Lung (tissue), 12 donors: ENCODE results near the gene MED27. TPM values are rescaled to one million over a fixed set of nuclear protein-coding genes. Genes with fewer than 3 reads are reported as not detected.

Source experiments
- ATAC-seq: fragments of 200-7000 bp; cut with Tn5 transposase; one replicate; pipeline ENCODE4 v1.9.1; 2020; ENCODE audit warnings: moderate number of reproducible peaks; ENCODE audit not compliant: insufficient read depth, low FRiP score
- DNase-seq, 3 donors: peaks; one replicate each; pipeline ENCODE4 v3.0.0-alpha.2; 2013 to 2017
- H3K27ac ChIP-seq, 2 donors: one replicate each; pipeline ENCODE4 v1.5.1; 2013; ENCODE audit warnings: mild to moderate bottlenecking in 2 of 2, moderate library complexity in 2 of 2, control low read depth in 1 of 2, inconsistent platforms in 1 of 2, low read depth in 1 of 2, low read length in 1 of 2
- H3K27me3 ChIP-seq, 3 donors: one replicate each; pipeline ENCODE4 v1.5.1; 2013; ENCODE audit warnings: low read length in 2 of 3; ENCODE audit not compliant: control insufficient read depth in 3 of 3, insufficient read depth in 3 of 3
- H3K36me3 ChIP-seq, 4 donors: one replicate each; pipeline ENCODE4 v1.5.1; 2013; ENCODE audit warnings: low read length in 4 of 4, mild to moderate bottlenecking in 1 of 4, moderate library complexity in 1 of 4; ENCODE audit not compliant: control insufficient read depth in 4 of 4, insufficient read depth in 4 of 4
- H3K4me1 ChIP-seq, 5 donors: one replicate each; pipeline ENCODE4 v1.5.1; 2013; ENCODE audit warnings: low read length in 5 of 5, mild to moderate bottlenecking in 2 of 5, moderate library complexity in 1 of 5; ENCODE audit not compliant: control insufficient read depth in 5 of 5, insufficient read depth in 5 of 5
- H3K4me3 ChIP-seq: one replicate; pipeline ENCODE4 v1.5.1; 2013; ENCODE audit warnings: mild to moderate bottlenecking, control low read depth, moderate library complexity
- H3K9ac ChIP-seq, 2 donors: one replicate each; pipeline ENCODE4 v1.5.1; 2013; ENCODE audit warnings: low read length in 2 of 2, control low read depth in 1 of 2; ENCODE audit not compliant: insufficient read depth in 1 of 2
- H3K9me3 ChIP-seq, 4 donors: one replicate each; pipeline ENCODE4 v1.5.1; 2013; ENCODE audit warnings: low read length in 3 of 4, mild to moderate bottlenecking in 1 of 4, moderate library complexity in 1 of 4; ENCODE audit not compliant: control insufficient read depth in 4 of 4, insufficient read depth in 3 of 4
- CTCF ChIP-seq: IDR thresholded peaks from 2 replicates; pipeline ENCODE4 v1.5.1; 2012; ENCODE audit warnings: mild to moderate bottlenecking; ENCODE audit errors: control extremely low read depth, extremely low read depth
- WGBS, 2 donors: extraction: QIAGEN DNeasy Blood & Tissue Kit; methylation state at CpG; one replicate each; pipeline ENCODE4 v1.1.7; 2013; 5-methylcytosine and 5-hydroxymethylcytosine counted together
- polyA plus RNA-seq, 2 donors: library from polyadenylated mRNA; stranded (reverse); fragments of 200-250 nt; gene quantifications; one replicate each; pipeline ENCODE4 v1.2.1, GENCODE V29; 2013
- total RNA-seq, 2 donors: library from RNA; depleted of rRNA in 1 of 2; stranded (reverse); fragments of >200 nt in 1 of 2; gene quantifications; one replicate each; pipeline ENCODE4 v1.2.1, GENCODE V29; 2014 to 2021
- donor health status: control.
- donor health status: control.
- donor health status: Bipolar disorder and iron deficiency.
- donor health status: healthy.
- donor health status: DM: yes; HTN: yes; CAD: no.

MED27 gene
- total and polyA plus RNA-seq, 4 donors, result 9.8 to 22.3 (median 16.7) TPM

DNA sequence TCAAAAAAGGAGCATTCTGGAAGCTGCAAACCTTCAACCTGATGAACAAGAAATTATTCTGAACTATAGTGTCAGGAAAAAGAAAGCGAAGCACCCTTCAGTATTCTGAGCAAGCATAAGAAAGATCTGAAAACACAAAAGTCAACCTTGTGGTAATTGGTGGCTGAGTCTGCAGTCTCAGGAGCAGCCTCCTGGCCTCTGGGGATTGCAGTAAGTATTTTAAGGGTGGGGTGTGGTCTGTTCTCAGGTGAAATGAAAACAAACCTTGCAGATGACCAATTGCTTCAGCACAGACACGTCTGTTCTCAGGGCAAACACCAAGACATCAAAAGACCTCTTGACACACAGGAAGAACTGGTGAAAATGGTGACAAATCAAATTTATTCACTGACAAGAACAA, 192.0 kb downstream of the MED27 start:
- 65 to 90% methylated on average over 2 of the region's 2 CpGs for WGBS, 2 donors

GRCh38 chr9:131886826-131887225, 192.8 kb downstream of the MED27 start:
- no peaks in the 10 kb centered on the region for H3K9me3 ChIP-seq
- H3K4me3 ChIP-seq, result no peak overlapping the region
- ATAC-seq, result no peak
- H3K4me1 ChIP-seq, result peaks cover 11 to 47% (median 18%) of the 10 kb centered on the region in 5 donors
- no peak overlapping the region for H3K27ac ChIP-seq
- H3K27me3 ChIP-seq, result no peaks in the 10 kb centered on the region
- TF ChIP-seq CTCF, result no peak
- peak in 2 of 3 donors; percentile 70 to 74 for DNase-seq
- peaks cover 0 to 5% (median 0%) of the 10 kb centered on the region in 4 donors for H3K36me3 ChIP-seq
- WGBS, 2 donors, result 64 to 85% methylated on average over 2 of the region's 2 CpGs
- peak overlapping the region in 1 of 2 donors; percentile 17 for H3K9ac ChIP-seq

More for the DNA sequence above, 192.0 kb downstream of the MED27 start:
- Histone ChIP-seq H3K9ac (no peak overlapping the region), H3K27ac (no peak overlapping the region), H3K36me3 (peaks cover 0 to 3% (median 0%) of the 10 kb centered on the region in 4 donors), H3K27me3 (no peaks in the 10 kb centered on the region), H3K4me1 (peaks cover 11 to 52% (median 21%) of the 10 kb centered on the region in 5 donors), H3K9me3 (no peaks in the 10 kb centered on the region), H3K4me3 (no peak overlapping the region)
- ATAC-seq, result no peak
- no peak for TF ChIP-seq CTCF
- DNase-seq, result no peak

DNA sequence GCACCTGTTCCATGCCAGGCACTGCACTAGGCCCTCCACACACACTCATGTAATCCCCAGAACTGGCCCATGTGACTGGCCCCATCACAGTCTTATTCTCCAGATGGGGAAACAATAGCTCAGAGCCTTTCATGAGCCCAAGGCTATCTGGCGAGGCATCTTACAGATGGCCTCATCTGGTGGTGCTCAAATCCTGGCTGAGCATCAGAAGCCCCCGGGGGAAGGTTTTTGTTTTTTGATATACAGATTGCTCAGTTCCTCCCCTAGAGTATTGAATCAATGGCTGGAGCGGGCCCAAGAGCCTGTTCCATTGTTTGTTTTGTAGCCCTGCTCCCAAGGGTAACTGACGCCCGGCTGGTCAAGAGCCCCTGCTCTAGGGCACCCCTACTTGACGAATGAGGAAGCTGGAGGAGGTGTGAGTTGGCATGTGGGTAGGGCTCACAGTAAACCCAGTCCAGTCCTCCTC, 194.5 kb downstream of the MED27 start:
- Histone ChIP-seq H3K27me3 (no peaks in the 10 kb centered on the region), H3K4me1 (peaks cover 8 to 32% (median 12%) of the 10 kb centered on the region in 5 donors), H3K27ac (no peak overlapping the region), H3K9me3 (no peaks in the 10 kb centered on the region), H3K4me3 (no peak overlapping the region), H3K9ac (no peak overlapping the region), H3K36me3 (peaks cover 0 to 2% (median 0%) of the 10 kb centered on the region in 4 donors)
- DNase-seq (no peak), ATAC-seq (no peak)
- WGBS, 2 donors, result 60 to 81% methylated on average over 6 of the region's 6 CpGs
- TF ChIP-seq CTCF, result no peak

- Histone ChIP-seq H3K9me3 (no peaks in the 10 kb centered on the region), H3K4me3 (no peak overlapping the region), H3K27ac (no peak overlapping the region), H3K4me1 (peaks cover 5 to 22% (median 12%) of the 10 kb centered on the region in 5 donors), H3K9ac (no peak overlapping the region), H3K36me3 (peaks cover 0 to 2% (median 0%) of the 10 kb centered on the region in 4 donors), H3K27me3 (no peaks in the 10 kb centered on the region)
- no peak for ATAC-seq
- no peak for TF ChIP-seq CTCF
- 78 to 93% methylated on average over 1 of the region's 1 CpG for WGBS, 2 donors
- no peak for DNase-seq
Observed at GRCh38 chr9:131884222-131884621, 195.4 kb downstream of the MED27 start.
